ENCODE data around the gene SLAIN2. TPM values are rescaled to one million over a fixed set of nuclear protein-coding genes. Genes with fewer than 3 reads are reported as not detected.

SLAIN2 gene
- total and polyA plus RNA-seq, 2 experiments from 2014 or later = 21.9 to 27.9 TPM

DNA sequence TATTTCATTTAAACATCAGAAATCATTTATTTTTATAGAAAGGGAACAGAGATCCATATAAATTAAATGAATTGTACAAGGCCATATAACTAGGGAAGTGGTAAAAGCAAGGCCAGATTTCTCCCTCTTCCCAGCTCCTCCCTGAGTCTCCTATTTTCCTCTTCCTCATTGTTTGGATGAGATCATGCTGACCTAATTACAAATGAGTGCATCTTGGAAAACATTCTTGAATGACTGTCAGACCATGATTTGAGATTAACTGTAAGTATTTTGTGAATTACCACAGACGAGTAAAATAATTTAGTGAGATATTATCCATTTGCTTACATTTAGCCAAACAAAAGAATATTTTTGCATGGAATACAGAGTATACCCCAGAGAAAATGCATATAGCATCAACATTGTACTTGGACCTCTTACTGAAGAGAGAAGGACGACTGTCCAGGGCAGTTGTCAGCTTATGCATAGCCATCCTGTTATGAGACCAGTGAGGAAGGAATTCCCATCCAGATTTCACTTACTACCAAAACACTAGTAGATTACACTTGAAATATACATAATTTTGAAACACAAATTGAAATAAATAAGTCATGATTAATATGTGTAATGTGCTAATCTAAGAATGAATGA is 47.3 kb downstream of the SLAIN2 start:
- no peaks in the 10 kb centered on the region for H4K20me1 ChIP-seq (replicated peaks; ENCODE audit: insufficient read depth)
- H3K4me2 ChIP-seq = no peak overlapping the region
- Mint-ChIP-seq H3K27me3 (ENCODE audit: insufficient read depth, low read depth, poor library complexity) (peaks cover 2% of the 10 kb centered on the region), H3K9me3 (no peaks in the 10 kb centered on the region), H3K27ac (no peak overlapping the region), H3K4me3 (no peak overlapping the region), H3K4me1 (no peaks in the 10 kb centered on the region), H3K36me3 (ENCODE audit: low read depth) (peaks cover 4% of the 10 kb centered on the region; the same call in 1 of the 3 replicates)
- no peaks in the 10 kb centered on the region for H3K9me2 ChIP-seq (ENCODE audit: insufficient read depth)
- H3K27ac ChIP-seq (ENCODE audit: low read depth) = no peak overlapping the region
- H3K27me3 ChIP-seq (ENCODE audit: insufficient read depth) = no peaks in the 10 kb centered on the region
- TF ChIP-seq NANOG (IDR thresholded peaks at IDR 0.05; ENCODE audit: borderline replicate concordance) (no peak), STAT1 (IDR thresholded peaks at IDR 0.05; ENCODE audit: unreplicated experiment) (no peak), CREB1 (CRISPR knock-in tag; IDR thresholded peaks at IDR 0.05; ENCODE audit: low read depth) (no peak), EZH2phosphoT487 (IDR thresholded peaks at IDR 0.05; ENCODE audit: unreplicated experiment) (no peak), POLR2AphosphoS5 (IDR thresholded peaks at IDR 0.05; ENCODE audit: low read depth) (no peak), ZNF331 (CRISPR knock-in tag; IDR thresholded peaks at IDR 0.05; ENCODE audit: low read depth) (no peak)
- TF ChIP-seq, protein P1, sequence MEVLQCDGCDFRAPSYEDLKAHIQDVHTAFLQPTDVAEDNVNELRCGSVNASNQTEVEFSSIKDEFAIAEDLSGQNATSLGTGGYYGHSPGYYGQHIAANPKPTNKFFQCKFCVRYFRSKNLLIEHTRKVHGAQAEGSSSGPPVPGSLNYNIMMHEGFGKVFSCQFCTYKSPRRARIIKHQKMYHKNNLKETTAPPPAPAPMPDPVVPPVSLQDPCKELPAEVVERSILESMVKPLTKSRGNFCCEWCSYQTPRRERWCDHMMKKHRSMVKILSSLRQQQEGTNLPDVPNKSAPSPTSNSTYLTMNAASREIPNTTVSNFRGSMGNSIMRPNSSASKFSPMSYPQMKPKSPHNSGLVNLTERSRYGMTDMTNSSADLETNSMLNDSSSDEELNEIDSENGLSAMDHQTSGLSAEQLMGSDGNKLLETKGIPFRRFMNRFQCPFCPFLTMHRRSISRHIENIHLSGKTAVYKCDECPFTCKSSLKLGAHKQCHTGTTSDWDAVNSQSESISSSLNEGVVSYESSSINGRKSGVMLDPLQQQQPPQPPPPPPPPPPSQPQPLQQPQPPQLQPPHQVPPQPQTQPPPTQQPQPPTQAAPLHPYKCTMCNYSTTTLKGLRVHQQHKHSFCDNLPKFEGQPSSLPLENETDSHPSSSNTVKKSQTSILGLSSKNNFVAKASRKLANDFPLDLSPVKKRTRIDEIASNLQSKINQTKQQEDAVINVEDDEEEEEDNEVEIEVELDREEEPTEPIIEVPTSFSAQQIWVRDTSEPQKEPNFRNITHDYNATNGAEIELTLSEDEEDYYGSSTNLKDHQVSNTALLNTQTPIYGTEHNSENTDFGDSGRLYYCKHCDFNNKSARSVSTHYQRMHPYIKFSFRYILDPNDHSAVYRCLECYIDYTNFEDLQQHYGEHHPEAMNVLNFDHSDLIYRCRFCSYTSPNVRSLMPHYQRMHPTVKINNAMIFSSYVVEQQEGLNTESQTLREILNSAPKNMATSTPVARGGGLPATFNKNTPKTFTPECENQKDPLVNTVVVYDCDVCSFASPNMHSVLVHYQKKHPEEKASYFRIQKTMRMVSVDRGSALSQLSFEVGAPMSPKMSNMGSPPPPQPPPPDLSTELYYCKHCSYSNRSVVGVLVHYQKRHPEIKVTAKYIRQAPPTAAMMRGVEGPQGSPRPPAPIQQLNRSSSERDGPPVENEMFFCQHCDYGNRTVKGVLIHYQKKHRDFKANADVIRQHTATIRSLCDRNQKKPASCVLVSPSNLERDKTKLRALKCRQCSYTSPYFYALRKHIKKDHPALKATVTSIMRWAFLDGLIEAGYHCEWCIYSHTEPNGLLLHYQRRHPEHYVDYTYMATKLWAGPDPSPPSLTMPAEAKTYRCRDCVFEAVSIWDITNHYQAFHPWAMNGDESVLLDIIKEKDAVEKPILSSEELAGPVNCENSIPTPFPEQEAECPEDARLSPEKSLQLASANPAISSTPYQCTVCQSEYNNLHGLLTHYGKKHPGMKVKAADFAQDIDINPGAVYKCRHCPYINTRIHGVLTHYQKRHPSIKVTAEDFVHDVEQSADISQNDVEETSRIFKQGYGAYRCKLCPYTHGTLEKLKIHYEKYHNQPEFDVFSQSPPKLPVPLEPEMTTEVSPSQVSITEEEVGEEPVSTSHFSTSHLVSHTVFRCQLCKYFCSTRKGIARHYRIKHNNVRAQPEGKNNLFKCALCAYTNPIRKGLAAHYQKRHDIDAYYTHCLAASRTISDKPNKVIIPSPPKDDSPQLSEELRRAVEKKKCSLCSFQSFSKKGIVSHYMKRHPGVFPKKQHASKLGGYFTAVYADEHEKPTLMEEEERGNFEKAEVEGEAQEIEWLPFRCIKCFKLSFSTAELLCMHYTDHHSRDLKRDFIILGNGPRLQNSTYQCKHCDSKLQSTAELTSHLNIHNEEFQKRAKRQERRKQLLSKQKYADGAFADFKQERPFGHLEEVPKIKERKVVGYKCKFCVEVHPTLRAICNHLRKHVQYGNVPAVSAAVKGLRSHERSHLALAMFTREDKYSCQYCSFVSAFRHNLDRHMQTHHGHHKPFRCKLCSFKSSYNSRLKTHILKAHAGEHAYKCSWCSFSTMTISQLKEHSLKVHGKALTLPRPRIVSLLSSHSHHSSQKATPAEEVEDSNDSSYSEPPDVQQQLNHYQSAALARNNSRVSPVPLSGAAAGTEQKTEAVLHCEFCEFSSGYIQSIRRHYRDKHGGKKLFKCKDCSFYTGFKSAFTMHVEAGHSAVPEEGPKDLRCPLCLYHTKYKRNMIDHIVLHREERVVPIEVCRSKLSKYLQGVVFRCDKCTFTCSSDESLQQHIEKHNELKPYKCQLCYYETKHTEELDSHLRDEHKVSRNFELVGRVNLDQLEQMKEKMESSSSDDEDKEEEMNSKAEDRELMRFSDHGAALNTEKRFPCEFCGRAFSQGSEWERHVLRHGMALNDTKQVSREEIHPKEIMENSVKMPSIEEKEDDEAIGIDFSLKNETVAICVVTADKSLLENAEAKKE (CRISPR knock-in tag; IDR thresholded peaks at IDR 0.05) = no peak
- TF ChIP-seq, protein P2, sequence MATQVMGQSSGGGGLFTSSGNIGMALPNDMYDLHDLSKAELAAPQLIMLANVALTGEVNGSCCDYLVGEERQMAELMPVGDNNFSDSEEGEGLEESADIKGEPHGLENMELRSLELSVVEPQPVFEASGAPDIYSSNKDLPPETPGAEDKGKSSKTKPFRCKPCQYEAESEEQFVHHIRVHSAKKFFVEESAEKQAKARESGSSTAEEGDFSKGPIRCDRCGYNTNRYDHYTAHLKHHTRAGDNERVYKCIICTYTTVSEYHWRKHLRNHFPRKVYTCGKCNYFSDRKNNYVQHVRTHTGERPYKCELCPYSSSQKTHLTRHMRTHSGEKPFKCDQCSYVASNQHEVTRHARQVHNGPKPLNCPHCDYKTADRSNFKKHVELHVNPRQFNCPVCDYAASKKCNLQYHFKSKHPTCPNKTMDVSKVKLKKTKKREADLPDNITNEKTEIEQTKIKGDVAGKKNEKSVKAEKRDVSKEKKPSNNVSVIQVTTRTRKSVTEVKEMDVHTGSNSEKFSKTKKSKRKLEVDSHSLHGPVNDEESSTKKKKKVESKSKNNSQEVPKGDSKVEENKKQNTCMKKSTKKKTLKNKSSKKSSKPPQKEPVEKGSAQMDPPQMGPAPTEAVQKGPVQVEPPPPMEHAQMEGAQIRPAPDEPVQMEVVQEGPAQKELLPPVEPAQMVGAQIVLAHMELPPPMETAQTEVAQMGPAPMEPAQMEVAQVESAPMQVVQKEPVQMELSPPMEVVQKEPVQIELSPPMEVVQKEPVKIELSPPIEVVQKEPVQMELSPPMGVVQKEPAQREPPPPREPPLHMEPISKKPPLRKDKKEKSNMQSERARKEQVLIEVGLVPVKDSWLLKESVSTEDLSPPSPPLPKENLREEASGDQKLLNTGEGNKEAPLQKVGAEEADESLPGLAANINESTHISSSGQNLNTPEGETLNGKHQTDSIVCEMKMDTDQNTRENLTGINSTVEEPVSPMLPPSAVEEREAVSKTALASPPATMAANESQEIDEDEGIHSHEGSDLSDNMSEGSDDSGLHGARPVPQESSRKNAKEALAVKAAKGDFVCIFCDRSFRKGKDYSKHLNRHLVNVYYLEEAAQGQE (IDR thresholded peaks at IDR 0.05; ENCODE audit: unreplicated experiment) = no peak
- TF ChIP-seq, protein P3, sequence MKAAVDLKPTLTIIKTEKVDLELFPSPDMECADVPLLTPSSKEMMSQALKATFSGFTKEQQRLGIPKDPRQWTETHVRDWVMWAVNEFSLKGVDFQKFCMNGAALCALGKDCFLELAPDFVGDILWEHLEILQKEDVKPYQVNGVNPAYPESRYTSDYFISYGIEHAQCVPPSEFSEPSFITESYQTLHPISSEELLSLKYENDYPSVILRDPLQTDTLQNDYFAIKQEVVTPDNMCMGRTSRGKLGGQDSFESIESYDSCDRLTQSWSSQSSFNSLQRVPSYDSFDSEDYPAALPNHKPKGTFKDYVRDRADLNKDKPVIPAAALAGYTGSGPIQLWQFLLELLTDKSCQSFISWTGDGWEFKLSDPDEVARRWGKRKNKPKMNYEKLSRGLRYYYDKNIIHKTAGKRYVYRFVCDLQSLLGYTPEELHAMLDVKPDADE (IDR thresholded peaks at IDR 0.05) = no peak
- TF ChIP-seq, protein P4, sequence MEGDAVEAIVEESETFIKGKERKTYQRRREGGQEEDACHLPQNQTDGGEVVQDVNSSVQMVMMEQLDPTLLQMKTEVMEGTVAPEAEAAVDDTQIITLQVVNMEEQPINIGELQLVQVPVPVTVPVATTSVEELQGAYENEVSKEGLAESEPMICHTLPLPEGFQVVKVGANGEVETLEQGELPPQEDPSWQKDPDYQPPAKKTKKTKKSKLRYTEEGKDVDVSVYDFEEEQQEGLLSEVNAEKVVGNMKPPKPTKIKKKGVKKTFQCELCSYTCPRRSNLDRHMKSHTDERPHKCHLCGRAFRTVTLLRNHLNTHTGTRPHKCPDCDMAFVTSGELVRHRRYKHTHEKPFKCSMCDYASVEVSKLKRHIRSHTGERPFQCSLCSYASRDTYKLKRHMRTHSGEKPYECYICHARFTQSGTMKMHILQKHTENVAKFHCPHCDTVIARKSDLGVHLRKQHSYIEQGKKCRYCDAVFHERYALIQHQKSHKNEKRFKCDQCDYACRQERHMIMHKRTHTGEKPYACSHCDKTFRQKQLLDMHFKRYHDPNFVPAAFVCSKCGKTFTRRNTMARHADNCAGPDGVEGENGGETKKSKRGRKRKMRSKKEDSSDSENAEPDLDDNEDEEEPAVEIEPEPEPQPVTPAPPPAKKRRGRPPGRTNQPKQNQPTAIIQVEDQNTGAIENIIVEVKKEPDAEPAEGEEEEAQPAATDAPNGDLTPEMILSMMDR (conservative IDR thresholded peaks at IDR 0.05; ENCODE audit: low read depth in 2 of 2) = no peak
- no peaks in the 10 kb centered on the region for H3K4me1 ChIP-seq (ENCODE audit: insufficient read depth)
- ATAC-seq (no peak), DNase-seq (ENCODE audit: low spot score) (no peak)
- H3F3A ChIP-seq (replicated peaks; ENCODE audit: low read depth) = no peaks in the 10 kb centered on the region
- H3K36me3 ChIP-seq (ENCODE audit: insufficient read depth) = no peaks in the 10 kb centered on the region
- H2AFZ ChIP-seq = no peak overlapping the region
- H3K4me3 ChIP-seq = no peak overlapping the region
- no peaks in the 10 kb centered on the region for H3K79me2 ChIP-seq (replicated peaks; ENCODE audit: insufficient read depth)

All from GM23338 (cell line).